ENCODE results near the gene SLC10A7. TPM values are rescaled to one million over a fixed set of nuclear protein-coding genes. Genes with fewer than 3 reads are reported as not detected.

The SLC10A7 gene
- total and polyA plus RNA-seq, 7 donors = 1.4 to 9.3 (median 5.3) TPM

GRCh38 chr4:146229406-146229805 lies 292.3 kb downstream of the SLC10A7 start:
- intact Hi-C loops (cut with DNase I) = no loop called here
- Histone ChIP-seq H3K36me3 (no peaks in the 10 kb centered on the region), H3K4me3 (no peak overlapping the region), H3K27ac (no peak overlapping the region), H3K9me3 (peaks cover 0 to 2% (median under 1%) of the 10 kb centered on the region in 4 donors), H3K27me3 (no peaks in the 10 kb centered on the region), H3K4me1 (no peaks in the 10 kb centered on the region)
- no peak for DNase-seq
- no peak for TF ChIP-seq CTCF (IDR thresholded peaks at IDR 0.05)
- no peak for TF ChIP-seq POLR2AphosphoS5 (IDR thresholded peaks at IDR 0.05)
- TF ChIP-seq POLR2A (IDR thresholded peaks at IDR 0.05) = no peak
- no peak for TF ChIP-seq EP300 (IDR thresholded peaks at IDR 0.05)

GRCh38 chr4:146224326-146224966 lies 297.3 kb downstream of the SLC10A7 start:
- no peaks in the 10 kb centered on the region for H3K36me3 ChIP-seq
- no peak overlapping the region for H3K4me3 ChIP-seq
- 23 to 44% methylated on average over 8 of the region's 8 CpGs for WGBS, 2 donors
- no peak for DNase-seq
- H3K4me1 ChIP-seq = no peaks in the 10 kb centered on the region
- no peaks in the 10 kb centered on the region for H3K9me3 ChIP-seq
- intact Hi-C loops (cut with DNase I) = no loop called here
- no peak overlapping the region for H3K27ac ChIP-seq
- no peaks in the 10 kb centered on the region for H3K27me3 ChIP-seq
- TF ChIP-seq POLR2A (IDR thresholded peaks at IDR 0.05) = no peak
- no peak for TF ChIP-seq CTCF (IDR thresholded peaks at IDR 0.05)
- TF ChIP-seq EP300 (IDR thresholded peaks at IDR 0.05) = no peak
- no peak for TF ChIP-seq POLR2AphosphoS5 (IDR thresholded peaks at IDR 0.05)

DNA sequence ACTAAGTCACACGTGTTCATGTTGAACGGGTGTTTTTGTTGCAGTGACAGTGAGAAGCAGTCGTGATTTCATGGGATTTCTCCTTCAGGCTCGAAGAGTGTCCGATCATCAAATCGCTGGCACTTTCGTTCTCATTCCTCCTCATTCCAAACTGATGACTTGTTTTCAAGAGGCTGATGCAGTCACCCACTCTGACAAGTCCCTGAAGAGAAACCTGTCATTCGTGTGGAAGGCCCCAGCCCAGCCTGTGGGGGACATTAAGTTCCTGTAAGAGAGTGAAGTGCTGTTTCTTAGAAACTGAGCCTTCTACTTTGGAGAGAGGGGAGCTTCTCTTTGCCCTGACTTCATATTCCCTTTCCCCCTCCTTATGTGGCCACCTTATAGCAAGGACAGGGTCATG lies 299.4 kb downstream of the SLC10A7 start:
- intact Hi-C loops (cut with DNase I) = no loop called here
- DNase-seq = no peak

DNA sequence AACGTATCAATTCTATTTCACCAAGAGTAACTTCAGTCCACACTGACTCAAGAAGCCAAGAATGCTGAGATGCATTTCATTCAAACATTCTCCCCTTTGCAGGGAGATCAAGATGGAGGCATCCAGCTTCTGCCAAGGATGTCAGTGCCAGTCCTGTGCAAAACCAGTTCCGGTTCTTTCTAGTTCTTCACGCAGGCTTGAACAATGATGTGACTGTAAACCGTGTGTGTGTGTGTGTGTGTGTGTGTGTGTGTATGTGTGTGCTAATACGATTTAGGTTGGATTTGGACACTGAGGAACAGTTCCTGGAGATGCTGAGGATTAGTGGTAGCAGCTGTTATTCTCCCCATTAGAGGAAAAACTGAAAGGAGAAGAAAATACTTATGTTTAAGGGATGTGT lies 307.5 kb downstream of the SLC10A7 start, which contains the start of gene REELD1:
TSS of gene REELD1 (plus strand) at position 301 of the 400 bp plus-strand sequence. CDS start 2,415 bp downstream, outside the sequence.
- WGBS, 2 donors = 82 to 83% methylated on average over 5 of the region's 5 CpGs
- H3K27me3 ChIP-seq = no peaks in the 10 kb centered on the region
- no peaks in the 10 kb centered on the region for H3K36me3 ChIP-seq
- no peak for TF ChIP-seq EP300 (IDR thresholded peaks at IDR 0.05)
- TF ChIP-seq POLR2A (IDR thresholded peaks at IDR 0.05) = no peak
- no peak for TF ChIP-seq CTCF (IDR thresholded peaks at IDR 0.05)
- TF ChIP-seq POLR2AphosphoS5 (IDR thresholded peaks at IDR 0.05) = no peak
- no peaks in the 10 kb centered on the region for H3K4me1 ChIP-seq
- DNase-seq = no peak
- no peaks in the 10 kb centered on the region for H3K9me3 ChIP-seq
- intact Hi-C loops (cut with DNase I) = no loop called here
- no peak within 1 kb of the TSS for H3K27ac ChIP-seq
- H3K4me3 ChIP-seq = no peak within 1 kb of the TSS

More for the DNA sequence above, 299.4 kb downstream of the SLC10A7 start:
- no peaks in the 10 kb centered on the region for H3K4me1 ChIP-seq
- TF ChIP-seq CTCF (IDR thresholded peaks at IDR 0.05) (no peak), EP300 (IDR thresholded peaks at IDR 0.05) (no peak), POLR2A (IDR thresholded peaks at IDR 0.05) (no peak), POLR2AphosphoS5 (IDR thresholded peaks at IDR 0.05) (no peak)
- WGBS, 2 donors = 83 to 86% methylated on average over 8 of the region's 8 CpGs
- H3K36me3 ChIP-seq = no peaks in the 10 kb centered on the region
- no peaks in the 10 kb centered on the region for H3K9me3 ChIP-seq
- H3K4me3 ChIP-seq = no peak overlapping the region
- no peaks in the 10 kb centered on the region for H3K27me3 ChIP-seq
- no peak overlapping the region for H3K27ac ChIP-seq

- Histone ChIP-seq H3K27ac (no peak overlapping the region), H3K27me3 (no peaks in the 10 kb centered on the region), H3K9me3 (no peaks in the 10 kb centered on the region), H3K36me3 (no peaks in the 10 kb centered on the region), H3K4me3 (no peak overlapping the region), H3K4me1 (no peaks in the 10 kb centered on the region)
- no peak for TF ChIP-seq POLR2A (IDR thresholded peaks at IDR 0.05)
- TF ChIP-seq CTCF (IDR thresholded peaks at IDR 0.05) = no peak
- TF ChIP-seq POLR2AphosphoS5 (IDR thresholded peaks at IDR 0.05) = no peak
- no peak for TF ChIP-seq EP300 (IDR thresholded peaks at IDR 0.05)
- intact Hi-C loops (cut with DNase I) = no loop called here
- DNase-seq = no peak
- WGBS, 2 donors = 93 to 94% methylated on average over 9 of the region's 9 CpGs
These were observed 309.0 kb downstream of the SLC10A7 start for GRCh38 chr4:146212781-146213180.
